Prostate gland (tissue), 2 donors: ENCODE measurements around the gene CDH1.

Experiments
- CTCF ChIP-seq, 4 experiments: fragments of 200-600 bp in 2 of 4; fragments of 450-650 bp in 2 of 4; sonication (generic) in 2 of 4; IDR thresholded peaks; 1 replicate in 3 of 4; 2 replicates in 1 of 4; pipeline ENCODE4 v1.5.1; 2016 to 2019; ENCODE audit warnings: antibody characterized with exemption in 4 of 4, mild to moderate bottlenecking in 2 of 4, moderate library complexity in 2 of 4
- POLR2A ChIP-seq: fragments of 450-650 bp; IDR thresholded peaks from one replicate; pipeline ENCODE4 v1.6.1; 2016; ENCODE audit warnings: antibody characterized with exemption, mild to moderate bottlenecking
- POLR2AphosphoS5 ChIP-seq: sonication (generic); formaldehyde crosslinking; IDR thresholded peaks from one replicate; pipeline ENCODE4 v1.6.1; 2017; ENCODE audit warnings: antibody characterized with exemption

GRCh38 chr16:68760671-68761275 lies 23.7 kb downstream of the CDH1 start:
- no peak for TF ChIP-seq CTCF (IDR thresholded peaks at IDR 0.05)
- TF ChIP-seq POLR2A = no peak
- TF ChIP-seq POLR2AphosphoS5 = no peak
